ENCODE measurements around the gene FRMD3. TPM values are rescaled to one million over a fixed set of nuclear protein-coding genes. Genes with fewer than 3 reads are reported as not detected.

The FRMD3 gene
- total and polyA plus RNA-seq, 8 donors = 0.87 to 2.6 (median 1.5) TPM

DNA sequence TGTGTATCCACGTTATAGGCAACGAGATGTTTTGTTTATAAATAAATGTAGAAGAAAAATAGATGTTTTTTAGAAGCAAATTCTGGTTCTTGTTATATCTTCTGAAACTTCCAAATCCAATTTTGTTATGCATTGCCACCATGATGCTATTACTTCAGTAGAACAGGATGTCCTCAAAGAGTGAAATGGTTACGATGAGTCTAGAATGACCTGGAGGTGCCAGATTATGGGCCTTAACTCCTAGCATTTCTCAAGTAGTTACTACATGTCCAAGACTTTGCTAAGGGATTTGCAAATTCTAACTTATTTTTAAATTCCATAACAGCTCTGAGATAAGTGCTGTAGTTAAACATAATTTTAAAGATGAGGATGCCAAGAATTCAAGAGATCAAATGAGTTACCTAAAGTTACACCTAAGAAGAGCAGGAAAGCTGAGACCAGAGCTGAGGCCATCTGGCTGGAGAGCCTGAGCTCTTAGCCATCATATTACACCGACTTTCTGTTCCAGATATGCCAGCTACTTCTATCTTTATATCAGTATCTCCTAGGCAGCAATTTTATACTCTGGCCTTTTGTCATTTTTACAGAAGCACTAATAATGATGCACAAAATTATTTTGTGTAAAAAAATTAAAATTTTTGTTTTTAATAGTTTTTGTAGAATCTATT is 302.0 kb downstream of the FRMD3 start:
- WGBS, 2 donors = 86 to 89% methylated on average over 4 of the region's 4 CpGs
- Histone ChIP-seq H3K36me3 (no peaks in the 10 kb centered on the region), H3K27me3 (no peaks in the 10 kb centered on the region), H3K4me1 (peaks cover 0 to 11% (median 6%) of the 10 kb centered on the region in 3 donors), H3K4me3 (no peak overlapping the region), H3K9me3 (no peaks in the 10 kb centered on the region), H3K27ac (no peak overlapping the region)
- TF ChIP-seq, protein P1, sequence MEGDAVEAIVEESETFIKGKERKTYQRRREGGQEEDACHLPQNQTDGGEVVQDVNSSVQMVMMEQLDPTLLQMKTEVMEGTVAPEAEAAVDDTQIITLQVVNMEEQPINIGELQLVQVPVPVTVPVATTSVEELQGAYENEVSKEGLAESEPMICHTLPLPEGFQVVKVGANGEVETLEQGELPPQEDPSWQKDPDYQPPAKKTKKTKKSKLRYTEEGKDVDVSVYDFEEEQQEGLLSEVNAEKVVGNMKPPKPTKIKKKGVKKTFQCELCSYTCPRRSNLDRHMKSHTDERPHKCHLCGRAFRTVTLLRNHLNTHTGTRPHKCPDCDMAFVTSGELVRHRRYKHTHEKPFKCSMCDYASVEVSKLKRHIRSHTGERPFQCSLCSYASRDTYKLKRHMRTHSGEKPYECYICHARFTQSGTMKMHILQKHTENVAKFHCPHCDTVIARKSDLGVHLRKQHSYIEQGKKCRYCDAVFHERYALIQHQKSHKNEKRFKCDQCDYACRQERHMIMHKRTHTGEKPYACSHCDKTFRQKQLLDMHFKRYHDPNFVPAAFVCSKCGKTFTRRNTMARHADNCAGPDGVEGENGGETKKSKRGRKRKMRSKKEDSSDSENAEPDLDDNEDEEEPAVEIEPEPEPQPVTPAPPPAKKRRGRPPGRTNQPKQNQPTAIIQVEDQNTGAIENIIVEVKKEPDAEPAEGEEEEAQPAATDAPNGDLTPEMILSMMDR (IDR thresholded peaks at IDR 0.05) = no peak
- ATAC-seq = no peak
- FAIRE-seq = no peak
- DNase-seq = no peak
- intact Hi-C loops (cut with DNase I) = no loop called here

DNA sequence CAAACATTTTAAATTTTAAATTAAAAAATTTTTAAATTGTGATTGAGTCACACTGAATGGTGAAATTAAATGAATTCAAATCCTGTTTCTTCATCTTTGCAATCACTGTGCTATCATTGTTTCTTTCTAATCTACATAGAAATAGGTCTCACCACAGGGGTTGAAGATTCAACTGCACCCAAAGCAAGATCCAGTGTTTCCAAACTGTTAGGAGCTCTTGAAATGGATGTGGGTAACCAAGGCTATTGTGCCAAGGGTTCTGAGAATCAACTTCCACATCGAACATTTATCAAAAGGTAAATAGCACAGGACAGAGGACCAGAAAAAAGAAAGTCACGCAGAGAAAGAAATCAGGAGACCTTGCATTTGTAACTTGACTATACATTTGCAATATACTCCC is 302.7 kb downstream of the FRMD3 start:
- FAIRE-seq = peak; percentile 26
- Histone ChIP-seq H3K4me3 (no peak overlapping the region), H3K27me3 (no peaks in the 10 kb centered on the region), H3K9me3 (no peaks in the 10 kb centered on the region), H3K27ac (no peak overlapping the region), H3K36me3 (no peaks in the 10 kb centered on the region), H3K4me1 (peaks cover 0 to 11% (median 6%) of the 10 kb centered on the region in 3 donors)
- TF ChIP-seq, protein P1 (IDR thresholded peaks at IDR 0.05) = no peak
- no peak for ATAC-seq
- intact Hi-C loops (cut with DNase I) = no loop called here
- 43 to 44% methylated on average over 2 of the region's 2 CpGs for WGBS, 2 donors
- no peak for DNase-seq

DNA sequence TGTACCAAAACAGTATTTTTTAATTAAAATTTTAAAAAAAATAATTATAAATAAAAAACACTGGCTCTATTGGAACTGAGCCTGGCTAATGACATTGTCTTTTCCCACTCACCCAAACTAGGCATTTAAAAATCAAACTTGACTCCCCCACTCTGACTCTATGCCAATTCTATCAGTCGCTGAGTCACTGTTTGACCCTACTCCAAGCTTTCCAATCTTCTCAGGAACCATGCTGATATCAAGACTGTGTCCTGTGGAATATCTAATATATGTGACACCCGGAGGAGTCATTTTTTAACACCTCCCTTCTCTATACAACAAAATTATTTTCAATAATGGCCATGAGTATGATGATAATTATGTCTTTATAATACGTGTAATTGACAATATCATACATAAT is 303.7 kb downstream of the FRMD3 start:
- no peak overlapping the region for H3K4me3 ChIP-seq
- no peak overlapping the region for H3K27ac ChIP-seq
- H3K9me3 ChIP-seq = no peaks in the 10 kb centered on the region
- no peaks in the 10 kb centered on the region for H3K36me3 ChIP-seq
- FAIRE-seq = no peak
- peaks cover 0 to 5% (median 5%) of the 10 kb centered on the region in 3 donors for H3K4me1 ChIP-seq
- peak in 2 of 6 donors; percentile 9 to 31 for DNase-seq
- H3K27me3 ChIP-seq = no peaks in the 10 kb centered on the region
- peak; percentile 72 to 83 (median 78) for ATAC-seq
- 42 to 50% methylated on average over 3 of the region's 3 CpGs for whole genome bisulfite sequencing, 2 donors
- intact Hi-C loops (cut with DNase I) = no loop called here
- TF ChIP-seq, protein P1 (IDR thresholded peaks at IDR 0.05) = no peak

DNA sequence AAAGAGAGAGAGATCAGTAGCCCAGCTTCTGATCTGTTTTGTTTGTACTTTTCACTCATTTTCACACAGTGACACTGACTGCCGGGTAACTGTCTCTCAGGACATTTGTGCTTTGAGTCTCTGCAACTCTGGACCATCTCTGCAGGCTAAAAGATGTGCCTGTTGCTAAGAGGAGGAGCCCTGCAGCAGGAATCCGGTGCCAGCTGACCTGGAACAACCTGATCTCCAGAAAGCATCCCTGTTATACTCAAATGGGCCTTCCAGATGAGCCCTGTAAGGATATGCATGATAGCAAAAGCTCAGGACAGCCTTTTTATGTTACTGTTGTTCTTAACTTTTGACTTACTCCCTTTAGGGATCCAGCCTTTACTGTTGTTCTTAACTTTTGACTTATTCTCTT is 304.6 kb downstream of the FRMD3 start:
- 79 to 91% methylated on average over 2 of the region's 2 CpGs for WGBS, 2 donors

DNA sequence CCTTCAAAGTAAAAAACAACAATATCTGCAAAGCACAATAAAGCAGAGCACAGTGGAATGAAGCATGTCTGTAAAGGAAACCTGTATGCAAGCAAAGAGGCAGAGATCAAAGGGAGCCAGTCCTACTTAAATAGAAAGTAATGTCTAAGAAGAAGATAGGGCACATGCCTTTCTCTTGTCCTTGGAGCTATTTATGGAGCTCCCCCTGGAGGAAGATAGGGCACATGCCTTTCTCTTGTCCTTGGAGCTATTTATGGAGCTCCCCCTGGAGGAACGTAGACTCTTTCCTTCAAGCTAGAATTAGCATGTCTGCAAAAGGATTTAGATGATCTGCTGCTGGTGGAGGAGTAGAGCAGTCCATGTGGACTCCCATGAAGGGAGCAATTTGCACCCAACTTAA is 307.2 kb downstream of the FRMD3 start:
- FAIRE-seq (no peak), DNase-seq (no peak), ATAC-seq (no peak)
- Histone ChIP-seq H3K36me3 (no peaks in the 10 kb centered on the region), H3K27me3 (no peaks in the 10 kb centered on the region), H3K27ac (no peak overlapping the region), H3K4me3 (no peak overlapping the region), H3K4me1 (no peaks in the 10 kb centered on the region), H3K9me3 (no peaks in the 10 kb centered on the region)
- TF ChIP-seq, protein P1 (IDR thresholded peaks at IDR 0.05) = no peak
- intact Hi-C loops (cut with DNase I) = no loop called here
- 33 to 36% methylated on average over 1 of the region's 1 CpG for WGBS, 2 donors

More for the DNA sequence above, 304.6 kb downstream of the FRMD3 start:
- no peaks in the 10 kb centered on the region for H3K4me1 ChIP-seq
- H3K9me3 ChIP-seq = no peaks in the 10 kb centered on the region
- DNase-seq = no peak
- no peaks in the 10 kb centered on the region for H3K36me3 ChIP-seq
- no peaks in the 10 kb centered on the region for H3K27me3 ChIP-seq
- H3K27ac ChIP-seq = no peak overlapping the region
- no peak overlapping the region for H3K4me3 ChIP-seq
- no peak for ATAC-seq
- TF ChIP-seq, protein P1 (IDR thresholded peaks at IDR 0.05) = no peak
- intact Hi-C loops (cut with DNase I) = no loop called here
- FAIRE-seq = no peak
